ENCODE data around the gene SLIT3. TPM values are rescaled to one million over a fixed set of nuclear protein-coding genes. Genes with fewer than 3 reads are reported as not detected.

SLIT3 gene
- total RNA-seq, 1 experiment from 2014 or later: 2.0 TPM

- no peak overlapping the region for H3K27ac ChIP-seq
- no peaks in the 10 kb centered on the region for H3K27me3 ChIP-seq
- no peak for DNase-seq
- H3K4me3 ChIP-seq: no peak overlapping the region
- no peaks in the 10 kb centered on the region for H3K36me3 ChIP-seq
- no peaks in the 10 kb centered on the region for H3K4me1 ChIP-seq
- no peaks in the 10 kb centered on the region for H3K9me3 ChIP-seq (replicated peaks)
Observed at GRCh38 chr5:168670881-168671575, 629.9 kb downstream of the SLIT3 start.

GRCh38 chr5:168669668-168670378, 631.1 kb downstream of the SLIT3 start:
- Histone ChIP-seq H3K27ac (no peak overlapping the region), H3K4me1 (no peaks in the 10 kb centered on the region), H3K9me3 (replicated peaks) (no peaks in the 10 kb centered on the region), H3K36me3 (no peaks in the 10 kb centered on the region), H3K27me3 (no peaks in the 10 kb centered on the region), H3K4me3 (no peak overlapping the region)
- DNase-seq: no peak

- no peaks in the 10 kb centered on the region for H3K9me3 ChIP-seq (replicated peaks)
- H3K27me3 ChIP-seq: no peaks in the 10 kb centered on the region
- no peaks in the 10 kb centered on the region for H3K36me3 ChIP-seq
- no peak overlapping the region for H3K27ac ChIP-seq
- no peak overlapping the region for H3K4me3 ChIP-seq
- no peaks in the 10 kb centered on the region for H3K4me1 ChIP-seq
- DNase-seq: no peak
Observed at GRCh38 chr5:168669156-168669555, 631.8 kb downstream of the SLIT3 start.

GRCh38 chr5:168668078-168668477, 632.9 kb downstream of the SLIT3 start:
- H3K27ac ChIP-seq: no peak overlapping the region
- DNase-seq: no peak
- no peaks in the 10 kb centered on the region for H3K36me3 ChIP-seq
- H3K4me1 ChIP-seq: no peaks in the 10 kb centered on the region
- H3K4me3 ChIP-seq: no peak overlapping the region
- no peaks in the 10 kb centered on the region for H3K9me3 ChIP-seq (replicated peaks)
- no peaks in the 10 kb centered on the region for H3K27me3 ChIP-seq

- Histone ChIP-seq H3K27me3 (no peaks in the 10 kb centered on the region), H3K4me3 (no peak overlapping the region), H3K27ac (no peak overlapping the region), H3K9me3 (replicated peaks) (no peaks in the 10 kb centered on the region), H3K4me1 (no peaks in the 10 kb centered on the region), H3K36me3 (no peaks in the 10 kb centered on the region)
- DNase-seq: no peak
Observed at GRCh38 chr5:168667301-168667840, 633.6 kb downstream of the SLIT3 start.

- H3K27me3 ChIP-seq: no peaks in the 10 kb centered on the region
- H3K27ac ChIP-seq: no peak overlapping the region
- no peaks in the 10 kb centered on the region for H3K36me3 ChIP-seq
- no peaks in the 10 kb centered on the region for H3K9me3 ChIP-seq (replicated peaks)
- no peak overlapping the region for H3K4me3 ChIP-seq
- no peaks in the 10 kb centered on the region for H3K4me1 ChIP-seq
- no peak for DNase-seq
Observed at GRCh38 chr5:168666356-168666755, 634.6 kb downstream of the SLIT3 start.

GRCh38 chr5:168663276-168664004, 637.5 kb downstream of the SLIT3 start:
- Histone ChIP-seq H3K4me3 (no peak overlapping the region), H3K4me1 (peaks cover 3% of the 10 kb centered on the region; the same call in 1 of the 2 replicates), H3K36me3 (no peaks in the 10 kb centered on the region), H3K27me3 (no peaks in the 10 kb centered on the region), H3K27ac (no peak overlapping the region), H3K9me3 (replicated peaks) (no peaks in the 10 kb centered on the region)
- no peak for DNase-seq

GRCh38 chr5:168661593-168662485, 639.1 kb downstream of the SLIT3 start:
- no peak overlapping the region for H3K27ac ChIP-seq
- H3K4me1 ChIP-seq: peaks cover 10% of the 10 kb centered on the region
- DNase-seq: no peak
- H3K4me3 ChIP-seq: no peak overlapping the region
- H3K27me3 ChIP-seq: no peaks in the 10 kb centered on the region
- no peaks in the 10 kb centered on the region for H3K36me3 ChIP-seq
- H3K9me3 ChIP-seq (replicated peaks): no peaks in the 10 kb centered on the region; the same call in 1 of the 2 replicates

GRCh38 chr5:168660691-168661090, 640.2 kb downstream of the SLIT3 start:
- Histone ChIP-seq H3K27me3 (no peaks in the 10 kb centered on the region), H3K27ac (no peak overlapping the region), H3K36me3 (no peaks in the 10 kb centered on the region), H3K4me1 (peaks cover 15% of the 10 kb centered on the region), H3K4me3 (no peak overlapping the region), H3K9me3 (replicated peaks) (no peaks in the 10 kb centered on the region; the same call in 1 of the 2 replicates)
- DNase-seq: no peak

GRCh38 chr5:168659286-168659847, 641.6 kb downstream of the SLIT3 start:
- Histone ChIP-seq H3K27me3 (no peaks in the 10 kb centered on the region), H3K27ac (no peak overlapping the region), H3K36me3 (no peaks in the 10 kb centered on the region), H3K4me3 (no peak overlapping the region), H3K4me1 (peaks cover 23% of the 10 kb centered on the region), H3K9me3 (replicated peaks) (no peaks in the 10 kb centered on the region; the same call in 1 of the 2 replicates)
- DNase-seq: no peak

- Histone ChIP-seq H3K27me3 (no peaks in the 10 kb centered on the region), H3K4me3 (no peak overlapping the region), H3K4me1 (peaks cover 31% of the 10 kb centered on the region), H3K36me3 (no peaks in the 10 kb centered on the region), H3K27ac (no peak overlapping the region), H3K9me3 (replicated peaks) (no peaks in the 10 kb centered on the region; the same call in 1 of the 2 replicates)
- DNase-seq: peak; percentile 34 to 66
Observed at GRCh38 chr5:168658394-168658793, 642.5 kb downstream of the SLIT3 start.

GRCh38 chr5:168656633-168657032, 644.3 kb downstream of the SLIT3 start:
- no peak overlapping the region for H3K27ac ChIP-seq
- H3K4me3 ChIP-seq: no peak overlapping the region
- peak in 1 of 2 experiments; percentile 48 for DNase-seq
- H3K27me3 ChIP-seq: no peaks in the 10 kb centered on the region
- no peaks in the 10 kb centered on the region for H3K36me3 ChIP-seq
- peaks cover 36% of the 10 kb centered on the region for H3K4me1 ChIP-seq
- H3K9me3 ChIP-seq (replicated peaks): no peaks in the 10 kb centered on the region; the same call in 1 of the 2 replicates

GRCh38 chr5:168655316-168655715, 645.6 kb downstream of the SLIT3 start:
- H3K4me3 ChIP-seq: no peak overlapping the region
- H3K9me3 ChIP-seq (replicated peaks): no peaks in the 10 kb centered on the region; the same call in 1 of the 2 replicates
- no peaks in the 10 kb centered on the region for H3K27me3 ChIP-seq
- peaks cover 36% of the 10 kb centered on the region for H3K4me1 ChIP-seq
- DNase-seq: no peak
- no peak overlapping the region; the same call in 1 of the 2 replicates for H3K27ac ChIP-seq
- no peaks in the 10 kb centered on the region for H3K36me3 ChIP-seq
